ENCODE measurements around the gene PCDHGA12.

DNA sequence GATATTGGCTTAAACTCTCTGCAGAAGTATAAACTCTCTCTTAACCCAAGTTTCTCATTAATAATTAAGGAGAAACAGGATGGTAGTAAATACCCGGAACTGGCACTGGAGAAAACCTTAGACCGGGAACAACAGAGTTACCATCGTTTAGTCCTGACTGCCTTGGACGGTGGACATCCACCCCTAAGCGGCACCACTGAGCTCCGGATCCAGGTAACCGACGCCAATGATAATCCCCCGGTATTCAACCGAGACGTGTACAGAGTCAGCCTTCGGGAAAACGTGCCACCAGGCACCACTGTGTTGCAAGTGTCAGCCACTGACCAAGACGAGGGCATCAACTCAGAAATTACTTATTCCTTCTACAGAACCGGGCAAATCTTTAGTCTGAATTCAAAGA, 31.7 kb upstream of the PCDHGA12 start:
- TF ChIP-seq, protein P1, sequence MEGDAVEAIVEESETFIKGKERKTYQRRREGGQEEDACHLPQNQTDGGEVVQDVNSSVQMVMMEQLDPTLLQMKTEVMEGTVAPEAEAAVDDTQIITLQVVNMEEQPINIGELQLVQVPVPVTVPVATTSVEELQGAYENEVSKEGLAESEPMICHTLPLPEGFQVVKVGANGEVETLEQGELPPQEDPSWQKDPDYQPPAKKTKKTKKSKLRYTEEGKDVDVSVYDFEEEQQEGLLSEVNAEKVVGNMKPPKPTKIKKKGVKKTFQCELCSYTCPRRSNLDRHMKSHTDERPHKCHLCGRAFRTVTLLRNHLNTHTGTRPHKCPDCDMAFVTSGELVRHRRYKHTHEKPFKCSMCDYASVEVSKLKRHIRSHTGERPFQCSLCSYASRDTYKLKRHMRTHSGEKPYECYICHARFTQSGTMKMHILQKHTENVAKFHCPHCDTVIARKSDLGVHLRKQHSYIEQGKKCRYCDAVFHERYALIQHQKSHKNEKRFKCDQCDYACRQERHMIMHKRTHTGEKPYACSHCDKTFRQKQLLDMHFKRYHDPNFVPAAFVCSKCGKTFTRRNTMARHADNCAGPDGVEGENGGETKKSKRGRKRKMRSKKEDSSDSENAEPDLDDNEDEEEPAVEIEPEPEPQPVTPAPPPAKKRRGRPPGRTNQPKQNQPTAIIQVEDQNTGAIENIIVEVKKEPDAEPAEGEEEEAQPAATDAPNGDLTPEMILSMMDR (IDR thresholded peaks at IDR 0.05; ENCODE audit: low read length): no peak
- no peak for TF ChIP-seq EZH2 (optimal IDR thresholded peaks at IDR 0.05; ENCODE audit: low read depth, low read length)
